ENCODE results near the gene ABLIM1.

GRCh38 chr10:114392112-114392835, 265.8 kb downstream of the ABLIM1 start:
- TF ChIP-seq GATA2 (IDR thresholded peaks at IDR 0.05; ENCODE audit: low read depth, low read length) (no peak), GATA3 (IDR thresholded peaks at IDR 0.05; ENCODE audit: low read depth, low read length) (no peak)
